GM18505 (cell line): ENCODE results near the gene BEND3.
"Not testable (repeated sequence)": the region's sequence is repeated elsewhere in the genome, so short reads cannot be mapped to it uniquely, and the experiment has no call there.

Source experiments
- ATAC-seq: cut with Tn5 transposase; IDR thresholded peaks from one replicate; pipeline ENCODE4 v1.9.1; 2021; ENCODE audit not compliant: unreplicated experiment
- POLR2A ChIP-seq: IDR thresholded peaks from 4 replicates; pipeline ENCODE4 v1.6.1; 2011; ENCODE audit warnings: borderline replicate concordance; ENCODE audit not compliant: insufficient read depth, insufficient read length; ENCODE audit errors: extremely low read depth

The BEND3 gene

DNA sequence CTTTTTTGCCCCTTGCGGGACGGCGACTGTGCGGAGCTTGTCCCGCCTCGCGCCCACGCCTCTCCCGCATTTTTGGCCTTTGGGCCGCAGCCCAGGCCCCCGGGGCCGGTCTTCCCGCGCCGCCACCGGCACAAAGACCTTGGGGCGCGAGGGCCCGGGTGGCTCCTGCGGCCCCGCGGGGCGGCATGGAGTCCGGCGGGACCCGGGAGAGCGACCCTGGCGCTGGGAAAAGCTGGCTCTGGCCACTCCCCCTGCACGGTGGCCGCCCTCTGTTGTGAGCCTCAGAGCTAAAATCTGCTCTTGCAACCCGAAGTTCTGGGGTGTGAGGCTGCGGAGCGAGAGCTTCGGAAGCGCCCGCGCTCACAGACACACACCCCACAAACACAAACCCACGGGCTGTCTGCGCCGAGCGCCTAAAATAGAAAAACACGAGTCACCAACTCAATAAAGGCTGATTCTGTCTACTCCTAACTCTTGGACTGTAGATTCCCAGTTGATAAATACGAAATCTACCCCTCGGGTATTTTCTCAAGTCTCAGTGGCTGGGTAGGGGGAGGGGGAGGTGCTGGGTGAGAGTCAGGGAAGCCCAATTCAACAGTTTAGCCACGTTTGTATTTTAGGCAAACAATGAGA, 496 bp upstream of the BEND3 start:
- TF ChIP-seq POLR2A: no peak

DNA sequence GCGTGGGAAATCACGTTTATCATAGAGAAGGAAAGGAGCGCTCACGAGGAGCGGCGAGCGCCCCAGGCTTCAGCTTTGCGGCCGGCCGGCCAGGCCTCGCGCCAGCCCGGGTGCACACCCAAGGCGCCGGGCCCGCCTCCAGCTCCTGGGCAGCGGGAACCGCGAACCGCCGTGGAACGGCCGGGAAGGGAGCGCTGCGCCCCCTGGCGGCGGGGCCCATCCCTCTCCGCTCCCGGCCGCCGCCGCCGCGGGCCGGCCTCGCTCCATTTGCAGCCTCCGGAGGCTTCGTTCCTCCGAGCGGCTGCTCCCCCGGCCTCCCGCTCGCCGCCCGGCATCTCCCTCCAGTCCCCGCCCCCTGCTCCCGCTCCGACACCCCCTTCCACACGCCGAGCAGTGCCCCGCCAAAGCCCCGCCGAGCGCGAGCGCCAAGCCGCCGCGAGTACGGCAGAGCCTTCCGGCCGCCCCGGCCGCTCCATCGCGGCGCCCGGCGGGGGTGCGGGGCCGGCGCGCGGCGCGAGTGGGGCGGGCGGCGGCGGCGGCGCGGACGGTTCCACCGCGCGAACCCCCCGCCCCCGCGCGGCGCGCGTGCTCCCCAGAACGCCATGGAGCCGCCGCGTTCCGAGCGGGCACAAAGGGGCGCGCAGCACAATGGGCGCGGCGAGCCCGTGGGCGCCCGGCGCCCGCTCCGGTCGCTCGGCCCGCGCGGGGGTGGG, 946 bp downstream of the BEND3 start:
- peak; percentile 47 for TF ChIP-seq POLR2A

More for the DNA sequence above, 496 bp upstream of the BEND3 start:
- ATAC-seq: peak; percentile 26

DNA sequence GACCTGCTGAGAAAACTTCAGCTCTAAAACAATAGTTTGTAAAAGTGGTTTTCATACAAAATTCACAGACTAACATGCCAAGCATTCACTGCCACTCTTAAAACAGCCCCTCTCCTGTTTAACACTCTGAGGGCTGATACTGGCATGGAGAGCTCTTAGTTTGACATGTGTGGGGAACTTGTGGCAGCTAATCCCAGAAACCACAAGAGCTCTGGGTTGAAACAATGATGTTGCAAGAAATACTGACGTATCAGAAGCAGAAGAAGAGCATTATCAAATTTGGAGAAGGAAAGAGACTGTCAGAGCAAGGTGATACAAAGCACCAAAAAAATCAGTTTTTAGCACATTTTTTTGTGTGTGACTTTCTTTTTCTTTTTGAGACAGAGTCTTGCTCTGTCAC, 5.1 kb downstream of the BEND3 start:
- no peak for TF ChIP-seq POLR2A

More for the DNA sequence above, 946 bp downstream of the BEND3 start:
- peak; percentile 57 for ATAC-seq

DNA sequence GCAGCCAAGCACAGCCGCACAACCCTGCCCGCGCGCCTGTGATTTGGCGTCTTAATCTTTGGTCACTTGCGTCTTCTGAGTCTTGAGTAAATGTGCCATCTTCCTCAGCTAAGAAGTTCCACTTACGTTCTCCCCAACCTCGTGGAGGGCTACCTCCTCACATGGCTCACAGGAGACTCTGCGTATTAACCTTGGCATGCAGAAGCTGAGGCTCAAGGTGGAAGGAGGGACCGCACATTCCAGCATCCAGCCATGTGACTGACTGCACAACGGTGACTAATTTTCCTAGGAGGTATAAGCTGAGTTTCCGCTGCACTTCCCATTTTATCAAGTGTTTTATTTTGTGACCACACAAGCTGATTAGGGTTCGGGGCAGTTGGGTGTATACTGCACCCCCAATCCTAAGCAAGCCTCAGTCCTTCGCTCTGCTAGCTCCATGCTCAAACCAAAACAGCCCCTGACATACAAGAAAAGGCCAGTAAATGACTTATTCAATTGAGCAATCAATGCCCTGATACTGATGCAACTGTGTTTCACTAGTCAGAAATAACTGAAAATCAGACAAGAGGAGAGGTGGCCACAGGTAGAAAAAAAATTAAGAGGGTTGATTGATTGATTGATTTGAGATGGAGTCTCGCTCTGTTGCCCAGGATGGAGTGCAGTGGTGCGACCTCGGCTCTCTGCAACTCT, 7.0 kb downstream of the BEND3 start:
- ATAC-seq: no peak
- no peak for TF ChIP-seq POLR2A

More for the DNA sequence above, 5.1 kb downstream of the BEND3 start:
- ATAC-seq: no peak

DNA sequence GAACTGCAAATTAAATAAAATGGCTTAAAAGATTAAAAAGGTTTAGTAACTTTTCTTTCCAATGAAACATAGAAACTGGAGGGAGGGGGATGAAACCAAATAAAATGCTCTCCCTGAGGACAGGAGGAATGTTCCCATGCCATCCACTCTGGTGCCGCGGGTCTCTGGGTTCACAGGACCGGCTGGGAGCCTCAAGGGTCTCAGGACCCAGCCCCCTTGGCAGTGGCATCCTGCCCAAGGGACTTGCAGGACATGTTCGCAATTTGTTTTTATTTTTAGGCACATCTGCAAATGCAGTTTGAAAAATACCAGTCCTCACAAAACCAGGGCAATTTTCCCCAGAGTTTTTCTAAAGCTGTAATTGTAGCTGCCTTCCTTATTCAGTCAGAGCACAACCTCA, 7.5 kb downstream of the BEND3 start:
- TF ChIP-seq POLR2A: no peak
- ATAC-seq: no peak

DNA sequence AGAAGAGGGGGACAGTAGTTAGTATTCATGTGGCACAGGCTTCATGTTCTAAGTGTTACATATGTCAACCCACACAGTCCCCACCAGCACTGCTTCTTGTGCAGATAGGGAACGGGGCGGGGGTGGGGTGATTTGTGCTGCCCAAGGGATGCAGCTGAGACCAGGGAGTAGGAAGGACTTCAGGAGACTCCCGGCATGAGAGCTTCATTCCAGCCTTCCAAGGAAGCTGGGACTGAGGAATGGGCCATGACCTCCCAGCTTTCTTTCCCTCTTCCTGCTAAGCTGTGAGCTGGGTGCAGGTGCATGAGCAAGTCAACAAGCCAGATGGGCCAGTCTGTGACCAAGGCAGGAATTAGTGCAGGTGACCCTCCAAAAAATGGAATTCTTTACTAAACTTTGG, 9.2 kb downstream of the BEND3 start:
- TF ChIP-seq POLR2A: no peak

DNA sequence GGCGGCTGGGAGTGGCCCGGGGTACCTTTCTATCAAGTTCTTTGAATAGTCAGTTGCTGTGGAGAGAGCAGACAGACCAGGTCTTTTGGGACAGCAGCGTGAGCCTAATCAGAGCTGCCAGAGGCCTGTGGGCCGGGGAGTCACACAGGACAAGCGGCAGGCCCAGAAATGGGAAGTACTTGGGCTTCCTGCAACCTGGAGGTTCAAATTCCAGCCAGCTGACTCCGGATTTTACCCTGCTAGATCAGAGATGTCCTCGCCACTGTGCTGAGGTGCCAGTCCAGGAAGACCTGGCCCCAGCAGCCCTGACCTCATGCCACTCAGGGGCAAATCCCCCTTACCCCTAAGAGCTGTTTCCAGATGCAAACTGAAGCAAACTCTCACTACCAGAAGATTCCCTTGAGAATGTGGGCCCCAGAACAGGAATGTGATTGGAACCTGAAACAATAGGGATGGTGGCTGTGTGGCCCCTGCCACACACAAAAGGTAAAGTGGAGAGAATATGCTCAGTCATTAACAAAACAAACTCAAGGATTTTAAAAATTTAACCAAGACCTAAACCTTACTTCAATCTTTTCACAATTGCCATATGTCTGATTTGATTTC, 9.7 kb downstream of the BEND3 start:
- no peak for TF ChIP-seq POLR2A

More for the DNA sequence above, 9.2 kb downstream of the BEND3 start:
- no peak for ATAC-seq

DNA sequence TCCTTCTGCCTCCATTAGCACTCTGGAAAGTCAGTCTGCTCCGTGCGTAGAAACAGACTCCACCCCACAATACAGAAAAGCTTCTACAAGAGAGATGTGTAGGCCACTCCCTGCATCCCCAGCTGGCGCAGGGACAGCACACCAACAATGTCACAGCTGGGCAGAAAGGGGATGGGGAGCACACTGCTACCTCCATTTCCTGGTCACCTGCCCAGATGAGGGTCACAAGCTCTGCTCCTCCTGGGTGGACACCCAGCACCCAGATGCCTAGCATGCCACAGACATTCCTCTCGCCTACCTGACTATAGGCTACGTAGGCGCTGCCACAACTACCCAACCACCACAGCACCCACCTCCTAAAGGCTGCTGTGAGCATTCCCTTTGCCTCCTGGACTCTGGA, 12.2 kb downstream of the BEND3 start:
- ATAC-seq: no peak
- no peak for TF ChIP-seq POLR2A

More for the DNA sequence above, 9.7 kb downstream of the BEND3 start:
- no peak for ATAC-seq

DNA sequence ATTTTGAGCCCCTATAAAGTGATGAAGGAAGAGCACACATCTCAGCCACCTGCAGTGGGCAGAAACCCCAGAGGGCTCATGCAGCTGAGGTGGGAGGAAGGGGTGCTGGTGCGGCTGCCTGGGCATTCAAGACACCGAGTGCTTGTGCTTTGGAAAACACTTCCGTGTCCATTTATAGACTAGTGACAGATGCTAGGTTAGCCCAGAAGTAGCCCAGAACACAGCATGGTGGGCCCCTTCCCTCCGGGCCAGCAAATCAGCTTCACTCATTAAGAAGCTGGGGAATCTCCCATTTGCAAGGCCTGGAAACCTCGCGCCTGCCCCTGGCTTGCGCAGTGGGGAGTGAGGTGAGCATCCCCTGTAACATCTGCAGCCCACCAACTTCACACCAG, 12.9 kb downstream of the BEND3 start:
- ATAC-seq: no peak

DNA sequence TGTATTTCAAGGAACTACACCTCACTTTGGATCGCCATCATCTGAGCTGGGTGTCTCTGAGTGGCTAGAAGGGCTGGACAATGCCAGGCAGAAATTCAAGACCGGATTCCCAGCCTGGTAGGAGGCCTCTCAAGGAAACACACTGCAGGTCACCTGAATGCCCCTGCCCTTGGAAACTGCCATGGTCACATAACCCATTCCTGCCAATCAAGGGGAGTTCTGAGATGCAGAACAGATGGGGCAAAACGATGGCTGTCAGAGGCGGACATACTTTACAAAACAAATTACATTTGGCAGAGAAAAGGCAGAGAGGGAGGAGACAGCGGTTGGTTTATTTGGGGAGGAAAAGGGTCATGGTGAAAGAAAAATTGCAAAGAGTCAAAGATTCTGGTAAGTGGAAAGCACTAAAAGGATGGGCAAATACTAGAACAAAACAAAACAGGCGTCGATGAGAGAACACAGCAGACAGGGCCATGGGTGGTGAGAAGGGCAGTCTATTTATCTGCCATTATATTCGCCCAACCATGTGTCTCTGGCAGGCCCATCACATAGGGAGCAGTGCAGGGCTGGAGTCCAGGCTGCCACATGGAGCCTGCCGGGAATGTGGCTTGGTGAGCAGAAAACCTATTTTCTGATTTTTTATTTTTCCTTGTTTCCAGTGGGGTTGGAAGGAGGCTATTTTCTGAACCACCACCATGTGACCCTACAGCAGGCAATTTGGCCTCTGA, 13.5 kb downstream of the BEND3 start:
- no peak for TF ChIP-seq POLR2A
- ATAC-seq: no peak

More for the DNA sequence above, 12.9 kb downstream of the BEND3 start:
- no peak for TF ChIP-seq POLR2A

DNA sequence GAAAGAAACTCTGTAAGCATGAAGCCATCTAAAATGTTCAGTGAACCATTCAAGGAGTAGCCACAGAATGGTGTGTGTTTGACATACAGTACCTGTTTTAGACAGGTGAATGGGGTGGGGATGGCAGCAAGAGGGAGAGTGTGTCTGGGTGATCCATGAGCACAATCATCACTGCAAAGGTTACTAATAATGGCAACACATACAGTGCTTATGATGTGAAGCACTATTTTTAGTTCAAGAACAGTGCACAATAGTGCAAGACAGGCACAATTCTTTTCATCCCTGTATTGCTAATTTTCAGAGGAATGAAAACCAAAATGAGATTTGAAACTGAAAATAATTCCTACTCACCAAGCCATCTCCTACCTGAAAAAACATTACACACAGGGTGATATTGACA, 14.1 kb downstream of the BEND3 start:
- no peak for ATAC-seq
- no peak for TF ChIP-seq POLR2A

DNA sequence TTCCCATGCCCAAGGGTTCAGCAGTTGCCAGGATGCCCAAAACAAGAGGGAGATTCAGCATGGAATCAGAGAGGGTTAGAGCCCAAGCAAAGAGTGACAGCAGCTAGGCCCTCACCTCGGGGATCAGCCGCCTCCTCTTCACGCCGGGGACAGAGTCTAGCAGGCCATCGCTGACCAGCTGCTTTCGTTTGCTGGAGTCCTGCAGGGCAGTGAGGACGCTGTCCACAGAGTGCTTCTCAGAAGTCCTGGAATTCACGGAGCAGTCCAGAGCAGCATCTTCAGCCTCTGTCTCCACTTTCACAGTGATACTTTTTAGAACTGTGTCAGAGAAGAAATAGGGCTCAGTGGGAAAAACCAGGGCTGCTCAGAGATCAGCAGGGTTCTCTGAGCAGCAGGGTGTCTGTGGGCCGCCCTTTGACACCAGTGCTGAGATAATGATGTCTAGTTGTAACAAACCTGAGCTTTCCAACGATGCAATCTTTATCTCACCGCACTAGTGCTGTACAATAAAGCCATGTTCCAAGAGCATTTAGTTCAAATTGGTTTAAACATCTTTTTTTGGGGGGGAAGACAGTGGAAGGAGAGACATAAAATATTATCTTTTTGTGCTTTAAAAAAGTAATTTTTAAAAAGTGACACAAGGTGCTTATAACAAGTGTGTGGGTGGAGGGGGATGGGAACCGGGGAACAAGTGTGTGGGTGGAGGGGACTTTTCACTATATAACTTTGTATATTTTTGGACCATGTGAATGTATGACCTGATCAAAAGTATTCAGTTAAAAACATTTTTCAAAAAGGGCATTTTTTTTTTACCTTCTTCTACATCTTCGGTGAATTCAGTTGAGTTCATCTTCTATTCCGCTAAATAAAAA, 16.6 kb downstream of the BEND3 start:
- ATAC-seq: no peak
- TF ChIP-seq POLR2A: no peak

DNA sequence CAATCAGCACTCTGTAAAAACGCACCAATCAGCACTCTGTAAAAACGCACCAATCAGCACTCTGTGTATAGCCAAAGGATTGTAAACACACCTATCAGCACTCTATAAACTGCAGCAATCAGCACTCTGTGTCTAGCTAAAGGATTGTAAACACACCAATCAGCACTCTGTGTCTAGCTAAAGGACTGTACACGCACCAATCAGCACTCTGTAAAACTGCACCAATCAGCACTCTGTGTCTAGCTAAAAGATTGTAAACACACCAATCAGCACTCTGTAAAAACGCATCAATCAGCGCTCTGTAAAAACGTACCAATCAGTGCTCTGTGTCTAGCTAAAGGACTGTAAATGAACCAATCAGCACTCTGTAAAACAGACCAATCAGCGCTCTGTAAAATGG, 30.9 kb downstream of the BEND3 start:
- ATAC-seq: not testable (repeated sequence)
